HuH-7.5 (cell line): ENCODE measurements around the gene PRRG3.

Experiments used
- DNase-seq: peaks from one replicate; pipeline ENCODE4 v3.0.0; 2011; ENCODE audit warnings: low spot score

PRRG3 gene

GRCh38 chrX:151708821-151709220, 13.6 kb downstream of the PRRG3 start:
- no peak for DNase-seq

GRCh38 chrX:151710457-151710856, 15.2 kb downstream of the PRRG3 start:
- DNase-seq, result no peak

- no peak for DNase-seq
Observed at GRCh38 chrX:151711154-151711553, 15.9 kb downstream of the PRRG3 start.

- no peak for DNase-seq
Observed at GRCh38 chrX:151711787-151712186, 16.5 kb downstream of the PRRG3 start.

- DNase-seq, result no peak
Observed at GRCh38 chrX:151712253-151712652, 17.0 kb downstream of the PRRG3 start.

GRCh38 chrX:151713849-151714248, 18.6 kb downstream of the PRRG3 start:
- no peak for DNase-seq

- no peak for DNase-seq
Observed at GRCh38 chrX:151714362-151714761, 19.1 kb downstream of the PRRG3 start.

- DNase-seq, result no peak
Observed at GRCh38 chrX:151715752-151716151, 20.5 kb downstream of the PRRG3 start, which contains the start of gene FATE1. Gene FATE1 (plus strand): TSS chrX:151716035. CDS start chrX:151716120, 85 bp downstream.

GRCh38 chrX:151722241-151722846, 27.1 kb downstream of the PRRG3 start:
- DNase-seq, result peak; percentile 19

- no peak for DNase-seq
Observed at GRCh38 chrX:151723156-151723760, 28.0 kb downstream of the PRRG3 start.

- no peak for DNase-seq
Observed at GRCh38 chrX:151724563-151725337, 29.5 kb downstream of the PRRG3 start.

- DNase-seq, result no peak
Observed at GRCh38 chrX:151725338-151725614, 30.0 kb downstream of the PRRG3 start.

GRCh38 chrX:151726751-151727150, 31.5 kb downstream of the PRRG3 start:
- DNase-seq, result no peak

- no peak for DNase-seq
Observed at GRCh38 chrX:151727346-151727745, 32.1 kb downstream of the PRRG3 start.

- DNase-seq, result no peak
Observed at GRCh38 chrX:151729056-151729725, 33.9 kb downstream of the PRRG3 start.

- DNase-seq, result no peak
Observed at GRCh38 chrX:151734446-151734845, 39.2 kb downstream of the PRRG3 start, which contains the start of gene CNGA2. Gene CNGA2 (plus strand): TSS chrX:151734746. CDS start chrX:151738484, 3,738 bp downstream.

GRCh38 chrX:151735219-151735618, 40.0 kb downstream of the PRRG3 start:
- no peak for DNase-seq

GRCh38 chrX:151736685-151737084, 41.4 kb downstream of the PRRG3 start:
- no peak for DNase-seq

- DNase-seq, result no peak
Observed at GRCh38 chrX:151737494-151737893, 42.2 kb downstream of the PRRG3 start.

- no peak for DNase-seq
Observed at GRCh38 chrX:151738751-151739150, 43.5 kb downstream of the PRRG3 start.

- no peak for DNase-seq
Observed at GRCh38 chrX:151741606-151742005, 46.3 kb downstream of the PRRG3 start.

- DNase-seq, result no peak
Observed at GRCh38 chrX:151742311-151742710, 47.1 kb downstream of the PRRG3 start.
